ENCODE measurements around the gene OR6K2.

Gene OR6K2

DNA sequence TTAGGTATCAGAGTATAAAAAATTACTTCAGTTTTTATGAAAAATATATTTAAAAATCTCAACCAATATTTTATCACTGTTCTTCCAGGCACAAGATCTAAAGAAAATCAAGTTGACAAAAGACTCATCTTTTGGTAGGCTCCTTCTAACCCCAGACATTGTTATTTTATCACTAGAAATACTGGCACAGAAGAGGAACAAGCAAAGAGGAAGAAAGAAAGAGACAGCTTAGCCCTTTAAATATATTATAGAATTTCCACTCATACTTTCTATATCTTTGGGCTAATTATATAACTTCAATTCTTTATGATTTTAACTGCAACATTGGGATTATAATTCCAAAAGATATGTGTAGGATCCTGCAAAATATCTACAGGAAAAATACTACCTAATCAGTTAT is 46.4 kb downstream of the OR6K2 start:
- peaks cover 27% of the 10 kb centered on the region for H3K27me3 Mint-ChIP-seq (ENCODE audit: low read depth)
- no peak overlapping the region for H3K27ac Mint-ChIP-seq
- H3K4me3 Mint-ChIP-seq: no peak overlapping the region
- H3K4me1 Mint-ChIP-seq (ENCODE audit: low read depth): peaks cover 11% of the 10 kb centered on the region
- H3K9me3 Mint-ChIP-seq: no peaks in the 10 kb centered on the region
- H3K36me3 Mint-ChIP-seq (ENCODE audit: low read depth): no peaks in the 10 kb centered on the region

- H3K36me3 Mint-ChIP-seq (ENCODE audit: low read depth): no peaks in the 10 kb centered on the region
- peaks cover 13% of the 10 kb centered on the region for H3K4me1 Mint-ChIP-seq (ENCODE audit: low read depth)
- no peak overlapping the region for H3K4me3 Mint-ChIP-seq
Observed at GRCh38 chr1:158652721-158653334, 47.6 kb downstream of the OR6K2 start.

More at GRCh38 chr1:158652721-158653334, 47.6 kb downstream of the OR6K2 start:
- Mint-ChIP-seq H3K9me3 (no peaks in the 10 kb centered on the region), H3K27me3 (ENCODE audit: low read depth) (peaks cover 19% of the 10 kb centered on the region), H3K27ac (no peak overlapping the region)

All from T-helper 1 cell treated with Interleukin-12 subunit alpha and Interleukin-12 subunit beta and Interleukin-4 antibody, amounts not matched to agents 30 μg/mL and 1 μg/mL, for 36 hours (primary cell).